HepG2 (cell line): ENCODE data around the gene PCBP4. TPM values are rescaled to one million over a fixed set of nuclear protein-coding genes. Genes with fewer than 3 reads are reported as not detected.
A peak's percentile ranks its signal among the peaks of the same experiment; 100 is the strongest.

ENCODE experiments used
- AFF4 ChIP-seq: sonication (generic); formaldehyde crosslinking; IDR thresholded peaks from 2 replicates; pipeline ENCODE4 v1.4.0; 2020; ENCODE audit warnings: missing genetic modification reagents
- CENPBD1 ChIP-seq: sonication (generic); formaldehyde crosslinking; IDR thresholded peaks from 2 replicates; pipeline ENCODE4 v1.8.0; 2022; ENCODE audit warnings: missing genetic modification reagents, low read depth, mild to moderate bottlenecking, borderline replicate concordance
- GLMP ChIP-seq: sonication (generic); formaldehyde crosslinking; IDR thresholded peaks from 2 replicates; pipeline ENCODE4 v1.9.0; 2021; ENCODE audit warnings: missing genetic modification reagents, mild to moderate bottlenecking, borderline replicate concordance
- KLF6 ChIP-seq: IDR thresholded peaks from 2 replicates; pipeline ENCODE4 v1.8.0; 2016; ENCODE audit warnings: missing biosample characterization, missing genetic modification reagents
- MNT ChIP-seq: fragments of 450-650 bp; IDR thresholded peaks from 2 replicates; pipeline ENCODE4 v1.6.1; 2016
- NFIC ChIP-seq: IDR thresholded peaks from 2 replicates; pipeline ENCODE4 v1.6.1; 2012; ENCODE audit warnings: mild to moderate bottlenecking, low read length, inconsistent platforms
- NFKBIZ ChIP-seq: IDR thresholded peaks from 2 replicates; pipeline ENCODE4 v1.6.1; 2018; ENCODE audit warnings: missing genetic modification reagents, missing compliant biosample characterization
- NKX3-1 ChIP-seq: sonication (generic); formaldehyde crosslinking; IDR thresholded peaks from 2 replicates; pipeline ENCODE4 v1.5.0; 2020; ENCODE audit warnings: missing genetic modification reagents
- PHF8 ChIP-seq: sonication (generic); formaldehyde crosslinking; IDR thresholded peaks from 2 replicates; pipeline ENCODE4 v1.5.0; 2020; ENCODE audit warnings: missing genetic modification reagents
- POLR2AphosphoS2 ChIP-seq: IDR thresholded peaks from 2 replicates; pipeline ENCODE4 v1.6.1; 2011; ENCODE audit warnings: low read depth, low read length, improper control_type of control experiment
- REPIN1 ChIP-seq: sonication (generic); formaldehyde crosslinking; IDR thresholded peaks from 2 replicates; pipeline ENCODE4 v1.8.0; 2022; ENCODE audit warnings: missing genetic modification reagents, low read depth, mild to moderate bottlenecking, borderline replicate concordance
- SIX1 ChIP-seq: sonication (generic); formaldehyde crosslinking; IDR thresholded peaks from 2 replicates; pipeline ENCODE4 v1.4.0; 2020; ENCODE audit warnings: missing genetic modification reagents, borderline replicate concordance
- SRSF9 ChIP-seq: fragments of 200-400 bp; formaldehyde crosslinking; IDR thresholded peaks from 2 replicates; pipeline ENCODE4 v1.6.1; 2018; ENCODE audit warnings: borderline replicate concordance, mild to moderate bottlenecking, low read depth, low read length; ENCODE audit not compliant: insufficient read depth, poor library complexity, severe bottlenecking
- THAP8 ChIP-seq: sonication (generic); formaldehyde crosslinking; IDR thresholded peaks from 2 replicates; pipeline ENCODE4 v1.5.1; 2020; ENCODE audit warnings: missing genetic modification reagents, mild to moderate bottlenecking, borderline replicate concordance
- ZGPAT ChIP-seq: IDR thresholded peaks from 2 replicates; pipeline ENCODE4 v1.6.1; 2016; ENCODE audit warnings: mild to moderate bottlenecking
- ZKSCAN5 ChIP-seq: sonication (generic); formaldehyde crosslinking; IDR thresholded peaks from 2 replicates; pipeline ENCODE4 v1.5.1; 2020; ENCODE audit warnings: mild to moderate bottlenecking, missing genetic modification reagents
- ZNF337 ChIP-seq: sonication (generic); formaldehyde crosslinking; IDR thresholded peaks from 2 replicates; pipeline ENCODE4 v1.5.1; 2020; ENCODE audit warnings: missing genetic modification reagents, low read depth, mild to moderate bottlenecking, borderline replicate concordance
- ZNF629 ChIP-seq: sonication (generic); formaldehyde crosslinking; conservative IDR thresholded peaks from 2 replicates; pipeline ENCODE4 v1.5.0; 2020; ENCODE audit warnings: missing genetic modification reagents
- ZNF720 ChIP-seq: sonication (generic); formaldehyde crosslinking; IDR thresholded peaks from 2 replicates; pipeline ENCODE4 v1.4.0; 2020; ENCODE audit warnings: missing genetic modification reagents
- ZNF850 ChIP-seq: sonication (generic); formaldehyde crosslinking; conservative IDR thresholded peaks from 2 replicates; pipeline ENCODE4 v1.9.0; 2021; ENCODE audit warnings: mild to moderate bottlenecking, missing genetic modification reagents
- polyA plus RNA-seq, 8 experiments: library from polyadenylated mRNA; depleted of rRNA in 3 of 8; stranded (reverse) in 7 of 8; unstranded in 1 of 8; fragments of >200 nt; fragmentation: Illumina TruSeq in 4 of 8; extraction: Trizol in 4 of 8; gene quantifications; 2 replicates each; pipeline versions ENCODE4 v1.2.1 to v1.2.3, GENCODE V29; 2011 to 2016; ENCODE audit warnings: low read depth in 4 of 8, missing spikeins in 1 of 8, mixed read lengths in 1 of 8; ENCODE audit not compliant: insufficient read depth in 1 of 8
- total RNA-seq, 5 experiments: library from RNA; depleted of rRNA; stranded (reverse); fragments of >200 nt; fragmentation: Illumina TruSeq; extraction: Trizol; gene quantifications; 2 replicates each; pipeline ENCODE4 v1.2.3, GENCODE V29; 2016; ENCODE audit warnings: low read depth in 1 of 5

PCBP4 gene
- total and polyA plus RNA-seq, 2 of the 13 experiments (the other 11 are each of a cell fraction or from before 2014, with no cell fraction given), result 36.8 to 51.3 TPM

GRCh38 chr3:51941798-51942602 lies 25.3 kb downstream of the PCBP4 start, which contains the start of the genes PARP3 and RRP9 (continued):
- TF ChIP-seq GLMP (CRISPR knock-in tag) (no peak), ZNF337 (CRISPR knock-in tag) (no peak; the same call in 1 of the 2 replicates), CENPBD1 (CRISPR knock-in tag) (peak; percentile 9; the same call in 1 of the 2 replicates), NFIC (no peak), ZNF850 (CRISPR knock-in tag) (no peak), KLF6 (CRISPR knock-in tag) (peak; percentile 75), NKX3-1 (CRISPR knock-in tag) (peak; percentile 57; the same call in 1 of the 2 replicates), REPIN1 (peak; percentile 20; the same call in 1 of the 2 replicates), AFF4 (CRISPR knock-in tag) (no peak; the same call in 1 of the 2 replicates), THAP8 (CRISPR knock-in tag) (no peak), NFKBIZ (peak; percentile 63; the same call in 1 of the 2 replicates), PHF8 (CRISPR knock-in tag) (peak; percentile 83), ZNF720 (CRISPR knock-in tag) (no peak), MNT (peak; percentile 92), SIX1 (peak; percentile 70), POLR2AphosphoS2 (no peak), ZKSCAN5 (CRISPR knock-in tag) (no peak), SRSF9 (no peak), ZGPAT (CRISPR knock-in tag) (peak; percentile 95), ZNF629 (CRISPR knock-in tag) (peak; percentile 18; the same call in 1 of the 2 replicates)
